Right lobe of liver (tissue), 6 donors: ENCODE data around the gene PANX3. TPM values are rescaled to one million over a fixed set of nuclear protein-coding genes. Genes with fewer than 3 reads are reported as not detected.

Experiments used
- ATAC-seq, 4 donors: fragments of 200-7000 bp; cut with Tn5 transposase; one replicate each; pipeline ENCODE4 v1.9.1; 2020; ENCODE audit warnings: mild to moderate bottlenecking in 4 of 4, moderate library complexity in 4 of 4
- DNase-seq, 3 donors: peaks; one replicate each; pipeline ENCODE4 v3.0.0-alpha.2; 2020
- H3K27ac ChIP-seq, 3 donors: fragments of 200-600 bp; one replicate each; pipeline ENCODE4 v1.8.0; 2022
- H3K27me3 ChIP-seq, 2 donors: fragments of 200-600 bp; one replicate each; pipeline ENCODE4 v1.8.0; 2022
- H3K36me3 ChIP-seq, 4 donors: fragments of 200-600 bp; sonication (generic) in 1 of 4; one replicate each; pipeline versions ENCODE4 v1.5.1 to v1.8.0; 2017 to 2022; ENCODE audit warnings: control low read depth in 1 of 4
- H3K4me1 ChIP-seq, 4 donors: fragments of 200-600 bp; sonication (generic) in 1 of 4; one replicate each; pipeline versions ENCODE4 v1.5.1 to v1.8.0; 2017 to 2022; ENCODE audit warnings: control low read depth in 1 of 4
- H3K4me3 ChIP-seq, 3 donors: fragments of 200-600 bp; one replicate each; pipeline ENCODE4 v1.8.0; 2022
- H3K9me3 ChIP-seq, 4 donors: fragments of 200-600 bp; sonication (generic) in 1 of 4; one replicate each; pipeline versions ENCODE4 v1.5.1 to v1.8.0; 2017 to 2022; ENCODE audit warnings: control low read depth in 1 of 4
- POLR2A ChIP-seq: fragments of 450-650 bp; IDR thresholded peaks from one replicate; pipeline ENCODE4 v1.6.1; 2017; ENCODE audit warnings: antibody characterized with exemption, mild to moderate bottlenecking
- WGBS: methylation state at CpG from one replicate; pipeline ENCODE4 v1.1.6; 2018; ENCODE audit warnings: low coverage, low lambda C conversion rate; ENCODE audit not compliant: insufficient coverage; ENCODE audit errors: missing lambda C conversion rate; 5-methylcytosine and 5-hydroxymethylcytosine counted together
- intact Hi-C, 2 donors: fragments of 100-400 bp; cut with DNase I; formaldehyde crosslinking; loops; one replicate each; pipeline versions ENCODE4 v1.11.2 to v1.14.1; 2022
- total RNA-seq, 6 experiments: library from RNA; depleted of rRNA in 2 of 6; stranded (reverse); fragments of >200 nt in 2 of 6; fragmentation: NEBNext Ultra II Directional in 3 of 6; extraction: Animal tissue kit (Norgen Biotek cat#: 25700) in 3 of 6; gene quantifications; one replicate each; pipeline versions ENCODE4 v1.1.0 to v1.2.4, GENCODE V29; 2016 to 2023
- TF ChIP-seq, protein P1 (sequence below), 4 donors: fragments of 200-600 bp in 3 of 4; fragments of 450-650 bp in 1 of 4; IDR thresholded peaks; one replicate each; pipeline versions ENCODE4 v1.5.1 to v1.8.0; 2016 to 2022; ENCODE audit warnings: antibody characterized with exemption in 4 of 4, mild to moderate bottlenecking in 2 of 4
- donor health status: DM: no; HTN: yes; CAD: no.
- donor health status: DM: no; HTN: no; CAD: no.
- donor health status: DM: no; HTN: no; CAD: no.
- donor health status: DM: no; HTN: yes; CAD: no.
- donor health status: DM: no; HTN: yes; CAD: no.

The PANX3 gene
- total RNA-seq, 6 experiments from 2014 or later = not detected

DNA sequence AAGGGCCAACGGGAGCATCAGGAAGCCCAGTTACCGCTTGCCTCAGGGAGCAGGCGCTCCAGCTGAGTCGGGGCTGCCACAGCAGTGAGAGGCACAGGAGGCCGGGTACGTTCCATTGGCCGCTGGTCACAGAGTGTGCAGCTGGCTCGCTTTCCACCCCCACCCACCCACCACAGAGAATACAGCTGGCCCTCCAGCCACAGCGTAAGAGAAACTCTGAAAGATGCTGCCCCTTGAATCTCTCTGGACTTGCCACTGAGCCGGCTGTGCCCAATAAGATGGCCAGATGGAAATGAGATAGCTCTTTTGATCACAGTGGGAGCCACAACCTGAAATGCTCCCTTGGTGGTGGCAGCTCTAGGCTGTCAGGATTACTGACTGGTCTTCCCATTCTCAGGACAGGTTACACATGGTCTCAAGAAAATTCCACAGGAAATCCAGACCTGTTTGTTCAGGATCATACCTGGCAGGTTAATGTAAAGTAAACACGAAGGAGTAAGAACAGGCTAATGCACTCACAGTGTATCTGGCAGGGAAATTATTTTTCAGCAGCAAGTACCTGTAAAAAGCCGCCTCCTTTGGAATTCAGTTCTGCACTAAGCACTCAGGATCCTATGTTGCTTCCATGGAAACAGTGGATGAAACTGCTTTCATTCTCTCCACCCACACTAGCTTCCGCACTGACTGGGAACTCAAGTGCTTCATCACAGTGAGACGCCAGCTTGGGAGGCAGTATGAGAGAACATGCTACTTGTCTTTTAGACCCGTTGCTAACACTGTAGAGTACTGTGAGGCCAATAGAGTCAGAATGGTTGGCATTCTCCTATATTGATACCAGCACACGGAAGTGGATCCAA is 45.8 kb downstream of the PANX3 start:
- 88% methylated on average over 12 of the region's 16 CpGs for WGBS
- Histone ChIP-seq H3K27me3 (no peaks in the 10 kb centered on the region), H3K36me3 (no peaks in the 10 kb centered on the region), H3K9me3 (no peaks in the 10 kb centered on the region), H3K27ac (no peak overlapping the region), H3K4me1 (no peaks in the 10 kb centered on the region), H3K4me3 (no peak overlapping the region)
- ATAC-seq = no peak
- DNase-seq = no peak
- intact Hi-C loops = loop anchor here in 1 of 2 donors (10.0 kb wide), 1 partner anchor 188 kb away; no protein-coding TSS in a partner anchor
- TF ChIP-seq, protein P1, sequence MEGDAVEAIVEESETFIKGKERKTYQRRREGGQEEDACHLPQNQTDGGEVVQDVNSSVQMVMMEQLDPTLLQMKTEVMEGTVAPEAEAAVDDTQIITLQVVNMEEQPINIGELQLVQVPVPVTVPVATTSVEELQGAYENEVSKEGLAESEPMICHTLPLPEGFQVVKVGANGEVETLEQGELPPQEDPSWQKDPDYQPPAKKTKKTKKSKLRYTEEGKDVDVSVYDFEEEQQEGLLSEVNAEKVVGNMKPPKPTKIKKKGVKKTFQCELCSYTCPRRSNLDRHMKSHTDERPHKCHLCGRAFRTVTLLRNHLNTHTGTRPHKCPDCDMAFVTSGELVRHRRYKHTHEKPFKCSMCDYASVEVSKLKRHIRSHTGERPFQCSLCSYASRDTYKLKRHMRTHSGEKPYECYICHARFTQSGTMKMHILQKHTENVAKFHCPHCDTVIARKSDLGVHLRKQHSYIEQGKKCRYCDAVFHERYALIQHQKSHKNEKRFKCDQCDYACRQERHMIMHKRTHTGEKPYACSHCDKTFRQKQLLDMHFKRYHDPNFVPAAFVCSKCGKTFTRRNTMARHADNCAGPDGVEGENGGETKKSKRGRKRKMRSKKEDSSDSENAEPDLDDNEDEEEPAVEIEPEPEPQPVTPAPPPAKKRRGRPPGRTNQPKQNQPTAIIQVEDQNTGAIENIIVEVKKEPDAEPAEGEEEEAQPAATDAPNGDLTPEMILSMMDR (IDR thresholded peaks at IDR 0.05) = no peak
- TF ChIP-seq POLR2A = no peak

- DNase-seq = no peak
- intact Hi-C loops = loop anchor here in 1 of 2 donors (10.0 kb wide), 1 partner anchor 187 kb away; no protein-coding TSS in a partner anchor
- no peaks in the 10 kb centered on the region for H3K4me1 ChIP-seq
- ATAC-seq = no peak
- TF ChIP-seq, protein P1 (IDR thresholded peaks at IDR 0.05) = no peak
- TF ChIP-seq POLR2A = no peak
- 90% methylated on average over 5 of the region's 5 CpGs for WGBS
- H3K27ac ChIP-seq = no peak overlapping the region
- no peaks in the 10 kb centered on the region for H3K36me3 ChIP-seq
- H3K9me3 ChIP-seq = no peaks in the 10 kb centered on the region
- H3K4me3 ChIP-seq = no peak overlapping the region
- no peaks in the 10 kb centered on the region for H3K27me3 ChIP-seq
These were observed 46.7 kb downstream of the PANX3 start for GRCh38 chr11:124657904-124658303.

DNA sequence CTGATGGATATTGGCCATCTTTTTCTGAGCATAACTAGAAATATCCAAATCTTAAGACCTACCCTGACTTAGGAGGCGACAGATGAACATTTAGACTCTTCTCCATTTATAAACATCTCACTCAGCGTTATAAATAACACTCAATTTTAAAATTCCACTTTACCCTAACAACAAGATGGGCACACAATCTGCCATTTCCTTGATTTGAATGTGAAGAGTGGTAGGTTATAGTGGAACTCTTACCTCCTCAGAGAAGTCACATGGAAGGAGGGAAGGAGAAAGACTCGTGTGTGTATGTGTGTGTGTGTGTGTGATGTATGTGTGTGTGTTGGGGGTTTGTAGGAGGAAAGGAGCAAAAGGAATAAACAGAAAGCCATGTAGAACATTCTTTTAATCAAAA is 47.3 kb downstream of the PANX3 start:
- TF ChIP-seq, protein P1 (IDR thresholded peaks at IDR 0.05) = no peak
- no peak for TF ChIP-seq POLR2A
- Histone ChIP-seq H3K27ac (no peak overlapping the region), H3K9me3 (no peaks in the 10 kb centered on the region), H3K4me3 (no peak overlapping the region), H3K4me1 (no peaks in the 10 kb centered on the region), H3K27me3 (no peaks in the 10 kb centered on the region), H3K36me3 (no peaks in the 10 kb centered on the region)
- WGBS = 79% methylated on average over 3 of the region's 3 CpGs
- DNase-seq = no peak
- ATAC-seq = no peak
- intact Hi-C loops = loop anchor here in 1 of 2 donors (10.0 kb wide), 1 partner anchor 186 kb away; no protein-coding TSS in a partner anchor

- H3K27ac ChIP-seq = no peak overlapping the region
- TF ChIP-seq POLR2A = no peak
- TF ChIP-seq, protein P1 (IDR thresholded peaks at IDR 0.05) = no peak
- DNase-seq (no peak), ATAC-seq (no peak)
- no peaks in the 10 kb centered on the region for H3K36me3 ChIP-seq
- intact Hi-C loops = loop anchor here in 1 of 2 donors (10.0 kb wide), 1 partner anchor 186 kb away; no protein-coding TSS in a partner anchor
- no peaks in the 10 kb centered on the region for H3K27me3 ChIP-seq
- no peak overlapping the region for H3K4me3 ChIP-seq
- H3K9me3 ChIP-seq = no peaks in the 10 kb centered on the region
- H3K4me1 ChIP-seq = no peaks in the 10 kb centered on the region
- 90% methylated on average over 1 of the region's 1 CpG for WGBS
These were observed 47.8 kb downstream of the PANX3 start for GRCh38 chr11:124658986-124659385.
